Activated CD8-positive, alpha-beta T cell treated with anti-CD3 and anti-CD28 coated beads for 36 hours (primary cell): ENCODE results near the gene GRP. TPM values are rescaled to one million over a fixed set of nuclear protein-coding genes. Genes with fewer than 3 reads are reported as not detected.
A peak's percentile ranks its signal among the peaks of the same experiment; 100 is the strongest.
"Not testable (repeated sequence)": the region's sequence is repeated elsewhere in the genome, so short reads cannot be mapped to it uniquely, and the experiment has no call there.

Experiments
- ATAC-seq: fragments of 200-7000 bp; cut with Tn5 transposase; one replicate; pipeline ENCODE4 v1.10.0; 2021; ENCODE audit warnings: mild to moderate bottlenecking, moderate library complexity
- CTCF ChIA-PET: fragments of 350-600 bp; sonication (Branson Sonifier 250); formaldehyde crosslinking; loops from one replicate; lab custom pipeline; 2021; ENCODE audit warnings: antibody characterized with exemption; lab: Charles Lee
- POLR2A ChIA-PET: fragments of 350-600 bp; sonication (Branson Sonifier 250); formaldehyde crosslinking; loops from one replicate; lab custom pipeline; 2021; ENCODE audit warnings: antibody characterized with exemption; lab: Charles Lee
- DNase-seq: peaks from one replicate; pipeline ENCODE4 v3.0.0-alpha.2; 2020
- H3K27ac Mint-ChIP-seq: one replicate; pipeline ENCODE4 v1.8.0; 2021; ENCODE audit warnings: mild to moderate bottlenecking, mixed read lengths
- H3K27me3 Mint-ChIP-seq: one replicate; pipeline ENCODE4 v1.8.0; 2021; ENCODE audit warnings: mixed read lengths
- H3K36me3 Mint-ChIP-seq: one replicate; pipeline ENCODE4 v1.8.0; 2021; ENCODE audit warnings: low read depth, mixed read lengths
- H3K4me1 Mint-ChIP-seq: one replicate; pipeline ENCODE4 v1.8.0; 2021; ENCODE audit warnings: low read depth, mixed read lengths
- H3K4me3 Mint-ChIP-seq: one replicate; pipeline ENCODE4 v1.8.0; 2021; ENCODE audit warnings: mild to moderate bottlenecking, moderate library complexity, mixed read lengths
- H3K9me3 Mint-ChIP-seq: one replicate; pipeline ENCODE4 v1.8.0; 2021; ENCODE audit warnings: mixed read lengths
- intact Hi-C: fragments of 100-400 bp; cut with micrococcal nuclease; formaldehyde crosslinking; loops from one replicate; pipeline ENCODE4 v1.10.0; 2022
- total RNA-seq, 2 experiments: library from RNA; stranded (reverse); gene quantifications; one replicate each; pipeline ENCODE4 v1.2.3, GENCODE V29; 2021
- TF ChIP-seq, protein P1 (sequence below): fragments of 200-600 bp; IDR thresholded peaks from one replicate; pipeline ENCODE4 v1.8.0; 2022; ENCODE audit warnings: antibody characterized with exemption, mild to moderate bottlenecking

Gene GRP
- total RNA-seq, 2 experiments from 2014 or later, result not detected

DNA sequence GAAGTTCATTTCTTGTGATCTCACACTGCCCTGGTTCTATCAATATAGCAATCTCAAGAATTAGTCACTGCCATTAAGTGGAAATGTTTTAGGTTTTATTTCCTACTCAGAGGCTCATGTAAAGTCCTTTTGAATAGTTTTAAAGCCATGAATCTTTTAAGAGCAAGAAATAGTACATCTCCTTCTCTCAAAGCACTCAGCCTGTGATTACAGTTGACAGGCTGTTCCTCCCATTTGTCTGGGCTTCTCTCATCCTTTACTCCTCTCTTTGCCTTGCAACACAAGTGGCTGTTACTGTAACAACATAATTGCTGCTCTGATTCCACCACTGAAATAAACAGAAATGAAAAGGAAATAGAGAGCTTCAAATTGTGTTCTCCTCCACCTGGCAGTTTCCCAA, 18.4 kb downstream of the GRP start:
- Mint-ChIP-seq H3K27ac (no peak overlapping the region), H3K4me3 (no peak overlapping the region), H3K36me3 (no peaks in the 10 kb centered on the region), H3K4me1 (no peaks in the 10 kb centered on the region), H3K27me3 (peaks cover 15% of the 10 kb centered on the region), H3K9me3 (peaks cover 5% of the 10 kb centered on the region)
- ChIA-PET POLR2A (no interaction called here), CTCF (interaction anchor here (0.7 to 1.6 kb wide), 4 partner anchors 11 to 167 kb away, joined by 3 to 4 read pairs (median 4); no protein-coding TSS in a partner anchor)
- ATAC-seq (no peak), DNase-seq (no peak)
- TF ChIP-seq, protein P1, sequence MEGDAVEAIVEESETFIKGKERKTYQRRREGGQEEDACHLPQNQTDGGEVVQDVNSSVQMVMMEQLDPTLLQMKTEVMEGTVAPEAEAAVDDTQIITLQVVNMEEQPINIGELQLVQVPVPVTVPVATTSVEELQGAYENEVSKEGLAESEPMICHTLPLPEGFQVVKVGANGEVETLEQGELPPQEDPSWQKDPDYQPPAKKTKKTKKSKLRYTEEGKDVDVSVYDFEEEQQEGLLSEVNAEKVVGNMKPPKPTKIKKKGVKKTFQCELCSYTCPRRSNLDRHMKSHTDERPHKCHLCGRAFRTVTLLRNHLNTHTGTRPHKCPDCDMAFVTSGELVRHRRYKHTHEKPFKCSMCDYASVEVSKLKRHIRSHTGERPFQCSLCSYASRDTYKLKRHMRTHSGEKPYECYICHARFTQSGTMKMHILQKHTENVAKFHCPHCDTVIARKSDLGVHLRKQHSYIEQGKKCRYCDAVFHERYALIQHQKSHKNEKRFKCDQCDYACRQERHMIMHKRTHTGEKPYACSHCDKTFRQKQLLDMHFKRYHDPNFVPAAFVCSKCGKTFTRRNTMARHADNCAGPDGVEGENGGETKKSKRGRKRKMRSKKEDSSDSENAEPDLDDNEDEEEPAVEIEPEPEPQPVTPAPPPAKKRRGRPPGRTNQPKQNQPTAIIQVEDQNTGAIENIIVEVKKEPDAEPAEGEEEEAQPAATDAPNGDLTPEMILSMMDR, result no peak
- intact Hi-C loops, result no loop called here

DNA sequence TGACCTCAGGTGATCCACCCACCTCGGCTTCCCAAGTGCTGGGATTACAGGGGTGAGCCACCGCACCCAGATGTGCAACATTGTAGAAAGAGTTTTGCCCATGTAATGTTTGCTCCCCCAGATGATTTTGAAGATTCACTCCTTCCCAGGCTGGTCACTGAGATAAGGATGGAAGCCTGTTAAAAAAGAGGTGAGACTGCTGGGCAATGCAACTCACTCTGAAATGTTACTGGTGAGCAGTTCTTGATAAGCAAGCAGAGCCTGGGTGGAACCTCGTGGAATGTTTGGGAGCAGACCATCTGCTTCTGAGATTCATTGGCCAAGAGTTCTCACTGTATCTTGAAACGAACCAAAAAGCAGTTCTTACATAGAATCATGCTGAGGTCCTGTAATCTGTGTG, 19.7 kb downstream of the GRP start:
- POLR2A ChIA-PET, result no interaction called here
- Mint-ChIP-seq H3K27ac (no peak overlapping the region), H3K4me1 (no peaks in the 10 kb centered on the region), H3K36me3 (no peaks in the 10 kb centered on the region), H3K27me3 (peaks cover 20% of the 10 kb centered on the region), H3K9me3 (peaks cover 5% of the 10 kb centered on the region), H3K4me3 (no peak overlapping the region)
- DNase-seq, result no peak
- no peak for ATAC-seq
- intact Hi-C loops, result no loop called here
- CTCF ChIA-PET, result interaction anchor here (0.9 to 1.6 kb wide), 2 partner anchors 29 to 163 kb away, joined by 3 to 4 read pairs; no protein-coding TSS in a partner anchor
- TF ChIP-seq, protein P1, result no peak

DNA sequence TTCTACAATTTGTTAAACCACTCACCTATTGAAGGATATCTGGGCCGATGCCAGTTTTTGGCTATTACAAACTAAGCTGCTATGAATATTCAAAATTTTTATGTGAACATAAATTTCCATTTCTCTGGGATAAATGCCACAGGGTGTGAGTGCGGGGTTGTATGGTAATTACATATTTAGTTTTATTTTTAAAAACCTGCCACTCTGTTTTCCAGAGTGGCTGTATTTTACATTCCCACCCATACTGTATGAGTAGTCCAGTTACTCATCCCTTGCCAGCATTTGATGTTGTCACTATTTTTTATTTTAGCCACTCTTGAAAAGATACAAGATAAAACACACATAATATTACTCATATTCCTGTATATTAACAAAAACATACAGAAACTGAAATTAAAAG, 22.9 kb downstream of the GRP start:
- POLR2A ChIA-PET, result no interaction called here
- H3K36me3 Mint-ChIP-seq, result no peaks in the 10 kb centered on the region
- CTCF ChIA-PET, result no interaction called here
- H3K9me3 Mint-ChIP-seq, result peaks cover 5% of the 10 kb centered on the region
- peaks cover 26% of the 10 kb centered on the region for H3K27me3 Mint-ChIP-seq
- H3K4me3 Mint-ChIP-seq, result no peak overlapping the region
- no peaks in the 10 kb centered on the region for H3K4me1 Mint-ChIP-seq
- intact Hi-C loops, result no loop called here
- ATAC-seq, result no peak
- DNase-seq, result no peak
- TF ChIP-seq, protein P1, result no peak
- H3K27ac Mint-ChIP-seq, result no peak overlapping the region

DNA sequence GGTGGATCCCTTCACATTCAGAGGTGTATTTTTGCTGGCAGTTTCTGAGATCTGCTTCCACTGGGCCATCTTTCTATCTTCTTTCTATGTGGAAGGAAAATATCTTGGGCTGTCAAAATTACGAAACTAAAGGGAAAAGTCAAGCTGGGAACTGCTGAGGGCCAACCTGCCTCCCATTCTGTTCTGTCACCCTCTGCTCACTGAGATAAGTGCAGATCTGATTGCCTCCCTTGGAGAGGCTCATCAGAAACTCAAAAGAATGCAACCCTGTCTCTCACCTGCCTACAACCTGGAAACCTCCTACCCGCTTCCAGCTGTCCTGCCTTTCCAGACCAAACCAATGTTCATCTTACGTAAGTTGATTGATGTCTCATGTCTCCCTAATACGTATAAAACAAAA, 26.8 kb downstream of the GRP start:
- H3K27ac Mint-ChIP-seq, result no peak overlapping the region
- no peaks in the 10 kb centered on the region for H3K36me3 Mint-ChIP-seq
- no peak for ATAC-seq
- H3K4me3 Mint-ChIP-seq, result no peak overlapping the region
- intact Hi-C loops, result loop anchor here (5.0 kb wide), 1 partner anchor 61 kb away; no protein-coding TSS in a partner anchor
- TF ChIP-seq, protein P1, result no peak
- POLR2A ChIA-PET, result no interaction called here
- DNase-seq, result no peak
- H3K27me3 Mint-ChIP-seq, result peaks cover 29% of the 10 kb centered on the region
- no peaks in the 10 kb centered on the region for H3K9me3 Mint-ChIP-seq
- H3K4me1 Mint-ChIP-seq, result no peaks in the 10 kb centered on the region
- CTCF ChIA-PET, result no interaction called here

DNA sequence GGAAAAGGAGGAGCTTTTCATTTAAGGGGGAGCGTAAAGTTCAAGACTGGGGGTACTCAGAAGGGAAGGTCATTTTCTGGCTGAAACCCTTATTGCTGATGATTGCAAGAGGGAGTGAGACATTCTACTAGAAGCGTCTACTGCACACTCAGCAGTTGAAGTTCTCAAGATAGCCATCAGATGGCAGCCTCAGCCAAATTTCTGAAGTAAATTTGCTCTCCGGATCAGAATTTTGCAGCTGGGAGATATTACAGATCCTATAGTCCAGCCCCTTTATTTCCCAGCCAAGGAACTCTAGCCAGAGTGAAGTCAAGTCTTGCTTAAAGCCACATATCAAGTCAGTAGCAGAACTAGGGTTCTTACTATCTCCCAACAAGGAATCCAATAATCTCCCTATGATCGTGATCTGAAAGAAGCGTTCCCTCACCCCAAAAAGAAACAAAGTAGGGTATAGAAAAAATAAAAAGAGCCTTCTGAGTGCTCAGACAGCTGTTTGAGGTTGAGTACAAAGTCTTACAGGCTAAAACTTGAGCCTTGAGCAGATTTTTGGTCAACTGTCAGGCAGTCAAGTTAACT, 29.3 kb downstream of the GRP start:
- peak; percentile 57 for DNase-seq
- H3K4me1 Mint-ChIP-seq, result no peaks in the 10 kb centered on the region
- H3K4me3 Mint-ChIP-seq, result no peak overlapping the region
- intact Hi-C loops, result loop anchor here (2.0 to 5.0 kb wide), 2 partner anchors 58 to 154 kb away; no protein-coding TSS in a partner anchor
- CTCF ChIA-PET, result interaction anchor here (0.6 to 4.3 kb wide), 25 partner anchors 11 to 153 kb away, joined by 3 to 71 read pairs (median 5); partner anchors contain the start of gene GRP
- H3K27me3 Mint-ChIP-seq, result peaks cover 35% of the 10 kb centered on the region
- peak; percentile 49 for ATAC-seq
- H3K27ac Mint-ChIP-seq, result no peak overlapping the region
- H3K36me3 Mint-ChIP-seq, result no peaks in the 10 kb centered on the region
- no peaks in the 10 kb centered on the region for H3K9me3 Mint-ChIP-seq
- TF ChIP-seq, protein P1, result peak; percentile 63
- POLR2A ChIA-PET, result no interaction called here

DNA sequence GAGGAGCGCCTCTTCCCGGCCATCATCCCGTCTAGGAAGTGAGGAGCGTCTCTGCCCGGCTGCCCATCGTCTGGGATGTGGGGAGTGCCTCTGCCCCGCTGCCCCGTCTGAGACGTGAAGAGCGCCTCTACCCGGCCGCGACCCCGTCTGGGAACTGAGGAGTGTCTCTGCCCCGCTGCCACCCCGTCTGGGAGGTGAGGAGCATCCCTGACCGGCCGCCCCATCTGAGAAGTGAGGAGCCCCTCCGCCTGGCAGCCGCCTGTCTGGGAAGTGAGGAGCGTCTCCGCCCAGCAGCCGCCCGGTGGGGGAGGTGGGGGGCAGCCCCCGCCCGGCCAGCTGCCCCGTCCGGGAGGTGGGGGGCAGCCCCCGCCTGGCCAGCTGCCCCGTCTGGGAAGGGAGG, 35.5 kb downstream of the GRP start:
- H3K36me3 Mint-ChIP-seq, CTCF ChIA-PET, H3K4me3 Mint-ChIP-seq, POLR2A ChIA-PET, H3K9me3 Mint-ChIP-seq, H3K27ac Mint-ChIP-seq, intact Hi-C loops, ATAC-seq, DNase-seq, H3K4me1 Mint-ChIP-seq: not testable (repeated sequence)
- peaks cover 31% of the 10 kb centered on the region for H3K27me3 Mint-ChIP-seq

DNA sequence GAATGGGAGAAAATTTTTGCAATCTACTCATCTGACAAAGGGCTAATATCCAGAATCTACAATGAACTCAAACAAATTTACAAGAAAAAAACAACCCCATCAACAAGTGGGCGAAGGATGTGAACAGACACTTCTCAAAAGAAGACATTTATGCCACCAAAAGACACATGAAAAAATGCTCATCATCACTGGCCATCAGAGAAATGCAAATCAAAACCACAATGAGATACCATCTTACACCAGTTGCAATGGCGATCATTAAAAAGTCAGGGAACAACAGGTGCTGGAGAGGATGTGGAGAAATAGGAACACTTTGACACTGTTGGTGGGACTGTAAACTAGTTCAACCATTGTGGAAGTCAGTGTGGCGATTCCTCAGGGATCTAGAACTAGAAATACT, 41.9 kb downstream of the GRP start:
- H3K4me3 Mint-ChIP-seq, H3K27ac Mint-ChIP-seq, POLR2A ChIA-PET, CTCF ChIA-PET, H3K9me3 Mint-ChIP-seq, H3K4me1 Mint-ChIP-seq, DNase-seq, ATAC-seq, H3K36me3 Mint-ChIP-seq: not testable (repeated sequence)
- intact Hi-C loops, result loop anchor here (10.0 kb wide), 1 partner anchor 177 kb away; no protein-coding TSS in a partner anchor
- peaks cover 65% of the 10 kb centered on the region for H3K27me3 Mint-ChIP-seq
